HL-60 (cell line): ENCODE results near the gene EGFL7.

Source experiments
- DNase-seq, 2 experiments: peaks; one replicate each; pipeline ENCODE4 v3.0.0-alpha.2; 2010 to 2020; ENCODE audit warnings: low read depth in 1 of 2, low spot score in 1 of 2
- H3K27ac ChIP-seq: fragments of 250-450 bp; sonication (Bioruptor Pico); replicated peaks from 2 replicates; pipeline ENCODE4 v1.5.1; 2020; ENCODE audit warnings: mild to moderate bottlenecking, moderate library complexity
- H3K27me3 ChIP-seq: fragments of 250-450 bp; sonication (Bioruptor Pico); 2 replicates; pipeline ENCODE4 v1.5.1; 2021; ENCODE audit warnings: mild to moderate bottlenecking, moderate library complexity; ENCODE audit not compliant: insufficient read depth, poor library complexity, severe bottlenecking
- H3K4me3 ChIP-seq: replicated peaks from 2 replicates; pipeline ENCODE4 v1.5.1; 2011; ENCODE audit warnings: mild to moderate bottlenecking, control low read depth, low read length; ENCODE audit not compliant: insufficient read depth
- GABPA ChIP-seq: IDR thresholded peaks from 2 replicates; pipeline ENCODE4 v1.6.1; 2012; ENCODE audit warnings: low read depth
- POLR2AphosphoS5 ChIP-seq: IDR thresholded peaks from 2 replicates; pipeline ENCODE4 v1.6.1; 2012; ENCODE audit warnings: low read depth
- SPI1 ChIP-seq: IDR thresholded peaks from 2 replicates; pipeline ENCODE4 v1.6.1; 2012; ENCODE audit warnings: low read depth, mild to moderate bottlenecking, borderline replicate concordance
- TF ChIP-seq, protein P1 (sequence below): IDR thresholded peaks from one replicate; pipeline ENCODE4 v1.5.1; 2011; ENCODE audit warnings: low read length, control low read depth, inconsistent platforms; ENCODE audit not compliant: insufficient read depth
- TF ChIP-seq, protein P2 (sequence below): IDR thresholded peaks from 2 replicates; pipeline ENCODE4 v1.6.1; 2012; ENCODE audit warnings: low read depth; ENCODE audit not compliant: insufficient replicate concordance

The EGFL7 gene

DNA sequence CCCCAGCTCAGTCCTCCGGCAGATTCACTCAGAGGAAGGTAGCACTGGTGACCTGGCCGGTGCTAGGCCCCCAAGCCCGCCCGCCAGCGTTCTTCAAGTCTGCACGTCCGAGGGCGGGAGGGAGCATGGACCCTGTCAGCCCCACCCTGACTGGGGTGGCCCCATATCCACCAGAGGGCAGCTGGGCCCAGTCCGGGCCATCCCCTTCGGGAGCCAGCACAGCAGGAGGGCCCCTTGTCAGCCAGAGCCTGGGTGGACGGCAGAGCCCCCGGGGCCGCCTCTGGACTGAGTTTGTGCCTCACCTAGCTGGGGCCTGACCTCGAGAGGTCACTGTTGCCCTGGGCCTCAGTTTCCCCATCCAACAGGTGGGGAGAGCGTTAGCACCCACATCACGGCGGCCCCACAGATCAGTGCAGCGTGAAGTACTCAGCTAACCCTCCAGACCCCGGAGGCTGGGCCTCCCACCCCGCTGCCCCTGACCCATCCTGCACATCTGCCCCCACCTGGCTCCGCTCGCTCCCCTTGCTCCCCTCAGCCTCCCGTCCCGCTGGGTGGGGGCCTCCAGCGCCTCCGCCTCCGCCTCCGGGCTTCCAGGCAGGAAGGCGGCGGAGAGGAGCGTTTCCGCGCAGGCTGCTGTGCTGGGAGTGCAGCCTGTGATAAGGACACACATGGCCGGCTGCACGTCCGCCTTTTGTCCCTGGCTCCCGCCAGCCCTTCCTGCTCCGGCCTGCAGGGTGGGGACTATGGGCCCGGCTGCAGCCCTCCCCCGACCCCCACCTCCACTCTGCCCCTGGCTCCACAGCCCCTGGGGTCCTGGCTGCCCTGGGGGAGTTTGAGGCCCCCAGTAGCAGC, 16.6 kb upstream of the EGFL7 start:
- Histone ChIP-seq H3K4me3 (no peak overlapping the region), H3K27ac (no peak overlapping the region), H3K27me3 (peaks cover 3% of the 10 kb centered on the region)
- TF ChIP-seq POLR2AphosphoS5 (no peak), SPI1 (no peak), GABPA (no peak)
- TF ChIP-seq, protein P1, sequence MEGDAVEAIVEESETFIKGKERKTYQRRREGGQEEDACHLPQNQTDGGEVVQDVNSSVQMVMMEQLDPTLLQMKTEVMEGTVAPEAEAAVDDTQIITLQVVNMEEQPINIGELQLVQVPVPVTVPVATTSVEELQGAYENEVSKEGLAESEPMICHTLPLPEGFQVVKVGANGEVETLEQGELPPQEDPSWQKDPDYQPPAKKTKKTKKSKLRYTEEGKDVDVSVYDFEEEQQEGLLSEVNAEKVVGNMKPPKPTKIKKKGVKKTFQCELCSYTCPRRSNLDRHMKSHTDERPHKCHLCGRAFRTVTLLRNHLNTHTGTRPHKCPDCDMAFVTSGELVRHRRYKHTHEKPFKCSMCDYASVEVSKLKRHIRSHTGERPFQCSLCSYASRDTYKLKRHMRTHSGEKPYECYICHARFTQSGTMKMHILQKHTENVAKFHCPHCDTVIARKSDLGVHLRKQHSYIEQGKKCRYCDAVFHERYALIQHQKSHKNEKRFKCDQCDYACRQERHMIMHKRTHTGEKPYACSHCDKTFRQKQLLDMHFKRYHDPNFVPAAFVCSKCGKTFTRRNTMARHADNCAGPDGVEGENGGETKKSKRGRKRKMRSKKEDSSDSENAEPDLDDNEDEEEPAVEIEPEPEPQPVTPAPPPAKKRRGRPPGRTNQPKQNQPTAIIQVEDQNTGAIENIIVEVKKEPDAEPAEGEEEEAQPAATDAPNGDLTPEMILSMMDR: no peak
- TF ChIP-seq, protein P2, sequence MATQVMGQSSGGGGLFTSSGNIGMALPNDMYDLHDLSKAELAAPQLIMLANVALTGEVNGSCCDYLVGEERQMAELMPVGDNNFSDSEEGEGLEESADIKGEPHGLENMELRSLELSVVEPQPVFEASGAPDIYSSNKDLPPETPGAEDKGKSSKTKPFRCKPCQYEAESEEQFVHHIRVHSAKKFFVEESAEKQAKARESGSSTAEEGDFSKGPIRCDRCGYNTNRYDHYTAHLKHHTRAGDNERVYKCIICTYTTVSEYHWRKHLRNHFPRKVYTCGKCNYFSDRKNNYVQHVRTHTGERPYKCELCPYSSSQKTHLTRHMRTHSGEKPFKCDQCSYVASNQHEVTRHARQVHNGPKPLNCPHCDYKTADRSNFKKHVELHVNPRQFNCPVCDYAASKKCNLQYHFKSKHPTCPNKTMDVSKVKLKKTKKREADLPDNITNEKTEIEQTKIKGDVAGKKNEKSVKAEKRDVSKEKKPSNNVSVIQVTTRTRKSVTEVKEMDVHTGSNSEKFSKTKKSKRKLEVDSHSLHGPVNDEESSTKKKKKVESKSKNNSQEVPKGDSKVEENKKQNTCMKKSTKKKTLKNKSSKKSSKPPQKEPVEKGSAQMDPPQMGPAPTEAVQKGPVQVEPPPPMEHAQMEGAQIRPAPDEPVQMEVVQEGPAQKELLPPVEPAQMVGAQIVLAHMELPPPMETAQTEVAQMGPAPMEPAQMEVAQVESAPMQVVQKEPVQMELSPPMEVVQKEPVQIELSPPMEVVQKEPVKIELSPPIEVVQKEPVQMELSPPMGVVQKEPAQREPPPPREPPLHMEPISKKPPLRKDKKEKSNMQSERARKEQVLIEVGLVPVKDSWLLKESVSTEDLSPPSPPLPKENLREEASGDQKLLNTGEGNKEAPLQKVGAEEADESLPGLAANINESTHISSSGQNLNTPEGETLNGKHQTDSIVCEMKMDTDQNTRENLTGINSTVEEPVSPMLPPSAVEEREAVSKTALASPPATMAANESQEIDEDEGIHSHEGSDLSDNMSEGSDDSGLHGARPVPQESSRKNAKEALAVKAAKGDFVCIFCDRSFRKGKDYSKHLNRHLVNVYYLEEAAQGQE: no peak
- no peak for DNase-seq

- TF ChIP-seq, protein P1: no peak
- TF ChIP-seq, protein P2: no peak
- TF ChIP-seq POLR2AphosphoS5 (no peak), SPI1 (no peak), GABPA (no peak)
- DNase-seq: no peak
- H3K27ac ChIP-seq: no peak overlapping the region
- H3K27me3 ChIP-seq: peaks cover 3% of the 10 kb centered on the region
- H3K4me3 ChIP-seq: no peak overlapping the region
Measured at GRCh38 chr9:136646827-136647711, 15.6 kb upstream of the EGFL7 start.

DNA sequence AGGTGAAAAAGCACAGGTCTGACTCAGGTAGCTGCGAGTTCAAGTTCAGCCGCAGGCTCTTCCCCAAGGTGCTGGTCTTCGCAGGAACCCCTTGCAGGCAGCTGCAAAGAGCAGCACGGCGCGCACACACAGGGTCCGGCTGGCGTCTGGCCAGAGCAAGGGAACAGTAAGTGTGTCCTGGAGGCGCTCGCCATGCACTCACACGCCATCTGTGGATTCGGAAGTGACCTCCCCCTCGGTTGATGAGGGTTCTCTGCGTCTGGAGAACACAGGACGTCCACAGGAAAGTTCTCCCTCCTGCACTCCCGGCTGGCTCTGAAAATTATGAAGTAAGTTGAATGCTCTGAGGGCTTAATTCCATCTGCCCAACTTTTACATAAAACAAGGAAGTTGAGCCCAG, 14.0 kb upstream of the EGFL7 start:
- no peaks in the 10 kb centered on the region for H3K27me3 ChIP-seq
- TF ChIP-seq, protein P1: no peak
- no peak for TF ChIP-seq SPI1
- H3K27ac ChIP-seq: no peak overlapping the region
- H3K4me3 ChIP-seq: no peak overlapping the region
- DNase-seq: peak in 1 of 2 experiments; percentile 28
